Body of pancreas (tissue), 4 donors: ENCODE data around the gene S1PR3.

Experiments
- CTCF ChIP-seq, 7 experiments: fragments of 450-650 bp in 4 of 7; fragments of 200-600 bp in 3 of 7; sonication (generic) in 3 of 7; IDR thresholded peaks; one replicate each; pipeline ENCODE4 v1.5.1; 2016 to 2019; ENCODE audit warnings: antibody characterized with exemption in 7 of 7
- POLR2A ChIP-seq, 3 donors: fragments of 450-650 bp; IDR thresholded peaks; one replicate each; pipeline ENCODE4 v1.6.1; 2016; ENCODE audit warnings: antibody characterized with exemption in 3 of 3, mild to moderate bottlenecking in 2 of 3

- TF ChIP-seq CTCF (IDR thresholded peaks at IDR 0.05) (no peak), POLR2A (IDR thresholded peaks at IDR 0.05) (no peak)
These were observed 34.3 kb downstream of the S1PR3 start for GRCh38 chr9:89025553-89025952.
